Ishikawa (cell line): ENCODE results near the gene HGS.

Experiments
- CEBPB ChIP-seq: IDR thresholded peaks from 2 replicates; pipeline ENCODE4 v1.6.1; 2012
- CREB1 ChIP-seq: IDR thresholded peaks from 2 replicates; pipeline ENCODE4 v1.6.1; 2012; ENCODE audit warnings: low read depth
- EGR1 ChIP-seq: IDR thresholded peaks from 2 replicates; pipeline ENCODE4 v1.6.1; 2012
- EP300 ChIP-seq: IDR thresholded peaks from 2 replicates; pipeline ENCODE4 v1.6.1; 2012; ENCODE audit warnings: borderline replicate concordance
- FOXM1 ChIP-seq: IDR thresholded peaks from 2 replicates; pipeline ENCODE4 v1.6.1; 2012; ENCODE audit warnings: low read depth, borderline replicate concordance
- MAX ChIP-seq: IDR thresholded peaks from 2 replicates; pipeline ENCODE4 v1.6.1; 2012
- NFIC ChIP-seq: IDR thresholded peaks from 2 replicates; pipeline ENCODE4 v1.6.1; 2012
- RAD21 ChIP-seq: IDR thresholded peaks from 2 replicates; pipeline ENCODE4 v1.6.1; 2012; ENCODE audit warnings: low read depth
- TAF1 ChIP-seq: IDR thresholded peaks from 2 replicates; pipeline ENCODE4 v1.6.1; 2012; ENCODE audit warnings: low read depth, mild to moderate bottlenecking
- TCF12 ChIP-seq: IDR thresholded peaks from 2 replicates; pipeline ENCODE4 v1.6.1; 2012; ENCODE audit warnings: low read depth
- TEAD4 ChIP-seq: IDR thresholded peaks from 2 replicates; pipeline ENCODE4 v1.6.1; 2012
- YY1 ChIP-seq: IDR thresholded peaks from 2 replicates; pipeline ENCODE4 v1.6.1; 2012; ENCODE audit warnings: low read depth
- ZBTB7A ChIP-seq: IDR thresholded peaks from 2 replicates; pipeline ENCODE4 v1.6.1; 2012; ENCODE audit warnings: low read depth
- TF ChIP-seq, protein P1 (sequence below): IDR thresholded peaks from 2 replicates; pipeline ENCODE4 v1.6.1; 2012
- TF ChIP-seq, protein P2 (sequence below): IDR thresholded peaks from 2 replicates; pipeline ENCODE4 v1.6.1; 2012; ENCODE audit warnings: low read depth, mild to moderate bottlenecking

HGS gene

DNA sequence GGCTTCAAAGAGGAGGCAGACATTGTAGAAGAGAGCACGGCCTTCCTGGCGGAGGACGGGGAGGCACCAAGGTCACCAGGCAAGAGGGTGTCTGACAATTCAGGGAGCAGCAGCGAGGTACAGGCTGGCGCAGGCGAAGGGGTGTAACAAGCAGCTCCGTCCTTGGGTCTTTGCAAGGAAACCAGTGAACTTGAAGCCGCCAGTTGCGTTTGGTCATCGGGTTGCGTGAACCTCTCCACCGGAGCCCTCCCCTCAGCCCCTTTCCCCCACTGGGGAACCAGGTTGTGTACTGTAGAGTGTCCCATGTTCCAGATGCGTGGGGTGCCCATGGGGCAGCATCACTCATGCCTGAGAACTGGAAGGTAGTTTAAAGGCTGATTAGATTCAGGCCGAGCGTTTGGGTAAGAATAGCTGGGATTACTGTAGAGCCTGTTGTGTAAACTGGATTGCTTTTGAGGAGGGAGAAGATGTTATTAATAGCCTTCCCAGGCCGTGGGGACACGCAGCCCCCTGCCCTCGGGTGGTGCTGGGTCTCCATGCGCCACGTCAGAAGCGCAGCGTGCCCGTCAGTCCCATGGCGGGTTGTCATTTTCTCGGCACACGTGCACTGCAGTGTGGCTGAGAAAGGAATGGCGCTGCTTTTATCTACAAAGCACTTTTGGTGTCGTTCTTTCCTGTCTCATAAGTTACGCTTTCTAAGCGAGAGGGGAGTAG is 21.9 kb downstream of the HGS start:
- TF ChIP-seq FOXM1, result no peak
- no peak for TF ChIP-seq TCF12
- TF ChIP-seq TAF1, result no peak
- TF ChIP-seq ZBTB7A, result no peak
- TF ChIP-seq, protein P1, sequence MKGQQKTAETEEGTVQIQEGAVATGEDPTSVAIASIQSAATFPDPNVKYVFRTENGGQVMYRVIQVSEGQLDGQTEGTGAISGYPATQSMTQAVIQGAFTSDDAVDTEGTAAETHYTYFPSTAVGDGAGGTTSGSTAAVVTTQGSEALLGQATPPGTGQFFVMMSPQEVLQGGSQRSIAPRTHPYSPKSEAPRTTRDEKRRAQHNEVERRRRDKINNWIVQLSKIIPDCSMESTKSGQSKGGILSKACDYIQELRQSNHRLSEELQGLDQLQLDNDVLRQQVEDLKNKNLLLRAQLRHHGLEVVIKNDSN, result no peak
- TF ChIP-seq RAD21, result no peak
- no peak for TF ChIP-seq EGR1
- TF ChIP-seq EP300, result no peak
- no peak for TF ChIP-seq YY1
- TF ChIP-seq CREB1, result no peak
- TF ChIP-seq, protein P2, sequence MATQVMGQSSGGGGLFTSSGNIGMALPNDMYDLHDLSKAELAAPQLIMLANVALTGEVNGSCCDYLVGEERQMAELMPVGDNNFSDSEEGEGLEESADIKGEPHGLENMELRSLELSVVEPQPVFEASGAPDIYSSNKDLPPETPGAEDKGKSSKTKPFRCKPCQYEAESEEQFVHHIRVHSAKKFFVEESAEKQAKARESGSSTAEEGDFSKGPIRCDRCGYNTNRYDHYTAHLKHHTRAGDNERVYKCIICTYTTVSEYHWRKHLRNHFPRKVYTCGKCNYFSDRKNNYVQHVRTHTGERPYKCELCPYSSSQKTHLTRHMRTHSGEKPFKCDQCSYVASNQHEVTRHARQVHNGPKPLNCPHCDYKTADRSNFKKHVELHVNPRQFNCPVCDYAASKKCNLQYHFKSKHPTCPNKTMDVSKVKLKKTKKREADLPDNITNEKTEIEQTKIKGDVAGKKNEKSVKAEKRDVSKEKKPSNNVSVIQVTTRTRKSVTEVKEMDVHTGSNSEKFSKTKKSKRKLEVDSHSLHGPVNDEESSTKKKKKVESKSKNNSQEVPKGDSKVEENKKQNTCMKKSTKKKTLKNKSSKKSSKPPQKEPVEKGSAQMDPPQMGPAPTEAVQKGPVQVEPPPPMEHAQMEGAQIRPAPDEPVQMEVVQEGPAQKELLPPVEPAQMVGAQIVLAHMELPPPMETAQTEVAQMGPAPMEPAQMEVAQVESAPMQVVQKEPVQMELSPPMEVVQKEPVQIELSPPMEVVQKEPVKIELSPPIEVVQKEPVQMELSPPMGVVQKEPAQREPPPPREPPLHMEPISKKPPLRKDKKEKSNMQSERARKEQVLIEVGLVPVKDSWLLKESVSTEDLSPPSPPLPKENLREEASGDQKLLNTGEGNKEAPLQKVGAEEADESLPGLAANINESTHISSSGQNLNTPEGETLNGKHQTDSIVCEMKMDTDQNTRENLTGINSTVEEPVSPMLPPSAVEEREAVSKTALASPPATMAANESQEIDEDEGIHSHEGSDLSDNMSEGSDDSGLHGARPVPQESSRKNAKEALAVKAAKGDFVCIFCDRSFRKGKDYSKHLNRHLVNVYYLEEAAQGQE, result no peak
- TF ChIP-seq NFIC, result no peak
- no peak for TF ChIP-seq TEAD4
- no peak for TF ChIP-seq MAX

GRCh38 chr17:81706232-81706611 is 22.4 kb downstream of the HGS start:
- TF ChIP-seq TCF12, result no peak
- TF ChIP-seq ZBTB7A, result no peak
- TF ChIP-seq YY1, result no peak
- no peak for TF ChIP-seq CREB1
- no peak for TF ChIP-seq NFIC

DNA sequence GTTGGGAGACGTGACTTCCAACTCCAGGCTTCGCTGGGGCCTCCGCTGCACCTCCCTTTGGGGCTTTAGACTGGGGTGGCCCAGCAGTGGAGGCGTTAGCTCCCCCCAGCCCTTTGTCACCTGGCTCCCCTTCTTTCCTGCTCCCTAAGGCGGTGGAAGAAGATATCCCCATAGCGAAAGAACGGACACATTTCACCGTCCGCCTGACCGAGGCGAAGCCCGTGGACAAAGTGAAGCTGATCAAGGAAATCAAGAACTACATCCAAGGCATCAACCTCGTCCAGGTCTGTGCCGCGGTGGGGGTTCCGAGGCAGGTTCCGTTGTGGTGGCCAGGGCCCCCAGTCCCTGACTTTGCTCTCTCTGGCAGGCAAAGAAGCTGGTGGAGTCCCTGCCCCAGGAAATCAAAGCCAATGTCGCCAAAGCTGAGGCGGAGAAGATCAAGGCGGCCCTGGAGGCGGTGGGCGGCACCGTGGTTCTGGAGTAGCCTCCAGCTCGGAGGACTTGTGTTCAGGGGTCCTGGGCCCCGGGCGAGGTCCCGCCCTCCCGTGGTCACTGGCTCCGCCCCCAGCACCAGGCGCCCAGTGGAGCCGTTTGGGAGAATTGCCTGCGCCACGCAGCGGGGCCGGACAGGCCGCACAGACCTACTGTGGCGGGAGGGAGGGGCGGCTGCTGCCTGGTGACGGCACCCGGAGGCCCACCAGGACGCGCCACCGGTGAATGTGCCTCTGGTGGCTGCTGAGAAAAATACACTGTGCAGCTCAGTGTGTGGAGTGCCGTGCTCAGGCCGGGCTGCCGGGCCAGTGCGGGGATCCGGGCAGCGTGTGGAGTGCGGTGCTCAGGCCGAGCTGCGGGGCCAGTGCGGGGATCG is 23.2 kb downstream of the HGS start:
- TF ChIP-seq YY1 (no peak), MAX (no peak), ZBTB7A (no peak), TCF12 (no peak), EP300 (no peak), CREB1 (no peak), EGR1 (no peak), TEAD4 (no peak), TAF1 (no peak), NFIC (no peak)
- TF ChIP-seq, protein P2, result no peak

DNA sequence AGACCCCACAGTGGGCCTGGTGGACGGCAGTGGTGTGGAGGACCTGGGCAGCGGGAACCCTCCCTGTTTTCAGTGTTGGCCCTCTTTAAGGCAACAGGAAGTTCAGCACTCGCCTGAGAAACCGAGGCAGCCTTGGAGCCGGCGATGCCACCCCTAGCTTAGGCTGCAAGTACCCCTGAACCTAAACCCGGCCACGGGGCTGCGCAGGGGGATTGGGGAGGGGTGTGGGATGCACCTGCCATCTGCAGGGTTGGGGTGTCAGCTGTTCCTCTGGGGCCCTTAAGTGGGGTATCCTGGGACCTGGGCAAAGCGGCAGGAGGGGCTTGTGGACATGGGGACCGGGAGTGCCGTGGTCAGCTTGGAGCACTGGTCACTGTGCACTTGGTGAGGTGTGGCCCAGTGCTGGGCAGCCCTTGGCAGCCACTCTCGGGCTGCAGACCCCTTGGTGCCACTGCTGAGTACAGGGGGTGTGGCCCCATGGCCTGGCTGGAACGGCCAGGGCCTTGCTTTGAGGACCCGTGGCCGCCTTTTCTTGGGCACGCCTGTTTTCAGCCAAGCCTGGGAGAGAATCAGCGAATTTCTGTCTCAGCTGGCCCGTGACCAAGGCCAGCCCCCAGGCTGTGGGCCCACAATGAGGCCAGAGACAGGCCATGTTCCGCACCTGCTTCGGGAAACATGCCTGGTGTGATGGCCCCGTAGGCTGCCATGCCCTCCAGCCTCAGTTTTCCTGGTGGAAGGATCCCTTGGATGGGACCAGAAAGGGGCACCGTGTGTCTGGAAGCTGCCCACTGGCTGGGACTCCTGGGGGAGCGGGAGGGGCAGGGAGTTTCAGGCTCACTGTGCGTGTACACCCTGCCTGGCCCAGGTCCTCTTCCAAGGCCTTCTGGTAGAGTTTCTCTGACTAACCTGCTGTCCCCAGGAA is 24.2 kb downstream of the HGS start:
- TF ChIP-seq, protein P2, result no peak
- TF ChIP-seq MAX, result no peak
- no peak for TF ChIP-seq YY1
- TF ChIP-seq TEAD4, result no peak
- TF ChIP-seq RAD21, result no peak
- TF ChIP-seq CREB1, result no peak
- TF ChIP-seq, protein P1, result no peak
- TF ChIP-seq CEBPB, result no peak
- TF ChIP-seq NFIC, result no peak
- no peak for TF ChIP-seq EGR1
- no peak for TF ChIP-seq FOXM1
- no peak for TF ChIP-seq ZBTB7A
- TF ChIP-seq EP300, result no peak
- no peak for TF ChIP-seq TCF12
- TF ChIP-seq TAF1, result no peak
